KBM-7 (cell line): ENCODE results near the gene CYB561A3.
A peak's percentile ranks its signal among the peaks of the same experiment; 100 is the strongest.

Experiments
- DNase-seq: peaks from one replicate; pipeline ENCODE4 v3.0.0-alpha.2; 2015
- in situ Hi-C: fragments of 300-500 bp; cut with MboI; formaldehyde crosslinking; loops from 2 replicates; pipeline ENCODE4 v1.14.3; 2020; ENCODE audit warnings: low sequenced_read_pairs, low pct_unique_long_range_greater_than_20kb, mixed read lengths

Gene CYB561A3

GRCh38 chr11:61370349-61371005 lies 8.8 kb upstream of the CYB561A3 start:
- DNase-seq: no peak
- in situ Hi-C loops: no loop called here

GRCh38 chr11:61369372-61370348 lies 8.0 kb upstream of the CYB561A3 start:
- in situ Hi-C loops: no loop called here

GRCh38 chr11:61368646-61369045 lies 7.0 kb upstream of the CYB561A3 start:
- in situ Hi-C loops: no loop called here
- no peak for DNase-seq

More at GRCh38 chr11:61369372-61370348, 8.0 kb upstream of the CYB561A3 start:
- no peak for DNase-seq

GRCh38 chr11:61367406-61367805 lies 5.7 kb upstream of the CYB561A3 start:
- in situ Hi-C loops: no loop called here
- DNase-seq: no peak

- no peak for DNase-seq
- in situ Hi-C loops: no loop called here
Measured at GRCh38 chr11:61364012-61364675, 2.5 kb upstream of the CYB561A3 start.

- in situ Hi-C loops: no loop called here
Measured at GRCh38 chr11:61362542-61362875, 827 bp upstream of the CYB561A3 start.

GRCh38 chr11:61361237-61361740 lies 393 bp downstream of the CYB561A3 start:
- in situ Hi-C loops: no loop called here
- no peak for DNase-seq

More at GRCh38 chr11:61362542-61362875, 827 bp upstream of the CYB561A3 start:
- DNase-seq: no peak

- DNase-seq: peak; percentile 52
- in situ Hi-C loops: no loop called here
Measured at GRCh38 chr11:61359516-61359915, 2.2 kb downstream of the CYB561A3 start.

- in situ Hi-C loops: no loop called here
- no peak for DNase-seq
Measured at GRCh38 chr11:61358566-61358965, 3.1 kb downstream of the CYB561A3 start.

- in situ Hi-C loops: no loop called here
- no peak for DNase-seq
Measured at GRCh38 chr11:61357894-61358239, 3.8 kb downstream of the CYB561A3 start.

GRCh38 chr11:61357233-61357893 lies 4.3 kb downstream of the CYB561A3 start:
- peak; percentile 85 for DNase-seq
- in situ Hi-C loops: no loop called here

GRCh38 chr11:61356706-61357105 lies 5.0 kb downstream of the CYB561A3 start:
- in situ Hi-C loops: no loop called here
- DNase-seq: no peak

GRCh38 chr11:61354208-61354607 lies 7.5 kb downstream of the CYB561A3 start:
- in situ Hi-C loops: no loop called here

GRCh38 chr11:61353131-61354067 lies 8.3 kb downstream of the CYB561A3 start:
- no peak for DNase-seq
- in situ Hi-C loops: no loop called here

More at GRCh38 chr11:61354208-61354607, 7.5 kb downstream of the CYB561A3 start:
- DNase-seq: no peak

GRCh38 chr11:61352038-61352437 lies 9.6 kb downstream of the CYB561A3 start:
- no peak for DNase-seq
- in situ Hi-C loops: no loop called here

- no peak for DNase-seq
- in situ Hi-C loops: no loop called here
Measured at GRCh38 chr11:61350803-61351202, 10.9 kb downstream of the CYB561A3 start.

- in situ Hi-C loops: no loop called here
Measured at GRCh38 chr11:61350336-61350735, 11.3 kb downstream of the CYB561A3 start.

GRCh38 chr11:61349916-61350315 lies 11.8 kb downstream of the CYB561A3 start:
- in situ Hi-C loops: no loop called here
- DNase-seq: no peak

More at GRCh38 chr11:61350336-61350735, 11.3 kb downstream of the CYB561A3 start:
- DNase-seq: no peak
